Upper lobe of left lung (tissue), 6 donors: ENCODE data around the gene PRTFDC1. TPM values are rescaled to one million over a fixed set of nuclear protein-coding genes. Genes with fewer than 3 reads are reported as not detected.
A peak's percentile ranks its signal among the peaks of the same experiment; 100 is the strongest.

Source experiments
- ATAC-seq, 2 donors: fragments of 200-7000 bp; cut with Tn5 transposase; one replicate each; pipeline ENCODE4 v1.9.1; 2022; ENCODE audit warnings: mild to moderate bottlenecking in 2 of 2, moderate library complexity in 2 of 2; ENCODE audit not compliant: low FRiP score in 2 of 2
- DNase-seq, 2 donors: peaks; one replicate each; pipeline ENCODE4 v3.0.0-alpha.2; 2019 to 2020
- H3K27ac ChIP-seq, 4 donors: fragments of 200-600 bp; sonication (generic); one replicate each; pipeline ENCODE4 v1.5.1; 2016 to 2019
- H3K27me3 ChIP-seq, 4 donors: fragments of 200-600 bp; sonication (generic); one replicate each; pipeline ENCODE4 v1.5.1; 2017 to 2019
- H3K36me3 ChIP-seq, 4 donors: fragments of 200-600 bp; sonication (generic); one replicate each; pipeline ENCODE4 v1.5.1; 2016 to 2019
- H3K4me1 ChIP-seq, 4 donors: fragments of 200-600 bp; sonication (generic); one replicate each; pipeline ENCODE4 v1.5.1; 2018 to 2019
- H3K4me3 ChIP-seq, 4 donors: fragments of 200-600 bp; sonication (generic); one replicate each; pipeline ENCODE4 v1.5.1; 2017 to 2019; ENCODE audit warnings: mild to moderate bottlenecking in 2 of 4, moderate library complexity in 1 of 4
- H3K9me3 ChIP-seq, 4 donors: fragments of 200-600 bp; sonication (generic); one replicate each; pipeline ENCODE4 v1.5.1; 2018 to 2019
- CTCF ChIP-seq, 6 experiments: fragments of 450-650 bp in 4 of 6; fragments of 200-600 bp in 2 of 6; sonication (generic) in 2 of 6; IDR thresholded peaks; one replicate each; pipeline ENCODE4 v1.5.1; 2016 to 2019; ENCODE audit warnings: antibody characterized with exemption in 6 of 6
- EP300 ChIP-seq, 4 donors: sonication (generic); formaldehyde crosslinking; IDR thresholded peaks; one replicate each; pipeline ENCODE4 v1.5.1; 2017; ENCODE audit warnings: antibody characterized with exemption in 4 of 4, control low read depth in 2 of 4
- POLR2A ChIP-seq, 4 donors: fragments of 450-650 bp; IDR thresholded peaks; one replicate each; pipeline ENCODE4 v1.5.1; 2016 to 2017; ENCODE audit warnings: antibody characterized with exemption in 4 of 4, mild to moderate bottlenecking in 2 of 4
- POLR2AphosphoS5 ChIP-seq, 2 donors: sonication (generic); formaldehyde crosslinking; IDR thresholded peaks; one replicate each; pipeline ENCODE4 v1.5.1; 2017; ENCODE audit warnings: antibody characterized with exemption in 2 of 2
- WGBS, 2 donors: methylation state at CpG; one replicate each; pipeline ENCODE4 v1.1.5; 2017 to 2018; 5-methylcytosine and 5-hydroxymethylcytosine counted together
- total RNA-seq, 6 donors: library from RNA; depleted of rRNA in 4 of 6; stranded (reverse); fragments of >200 nt in 4 of 6; gene quantifications; one replicate each; pipeline versions ENCODE4 v1.1.0 to v1.2.1, GENCODE V29; 2016 to 2021
- donor health status: DM: no; HTN: no; CAD: no; lungs with moderate emphysema.
- donor health status: DM: no; HTN: yes; CAD: no; lungs with severe emphysema.

Gene PRTFDC1
- total RNA-seq, 6 donors from 2014 or later: 0.91 to 3.9 (median 2.3) TPM

- Histone ChIP-seq H3K27ac (no peak overlapping the region), H3K27me3 (no peaks in the 10 kb centered on the region), H3K4me1 (no peaks in the 10 kb centered on the region), H3K9me3 (no peaks in the 10 kb centered on the region), H3K4me3 (no peak overlapping the region), H3K36me3 (no peaks in the 10 kb centered on the region)
- ATAC-seq (no peak), DNase-seq (no peak)
- WGBS, 2 donors: 92 to 93% methylated on average over 4 of the region's 4 CpGs
- no peak for TF ChIP-seq POLR2AphosphoS5 (IDR thresholded peaks at IDR 0.05)
- no peak for TF ChIP-seq POLR2A (IDR thresholded peaks at IDR 0.05)
- no peak for TF ChIP-seq EP300 (IDR thresholded peaks at IDR 0.05)
- no peak for TF ChIP-seq CTCF (IDR thresholded peaks at IDR 0.05)
Measured at GRCh38 chr10:24983130-24983529, 30.7 kb upstream of the PRTFDC1 start.

GRCh38 chr10:24982319-24983112 is 30.1 kb upstream of the PRTFDC1 start:
- no peak overlapping the region for H3K27ac ChIP-seq
- ATAC-seq: no peak
- TF ChIP-seq EP300 (IDR thresholded peaks at IDR 0.05): no peak
- no peak for TF ChIP-seq POLR2AphosphoS5 (IDR thresholded peaks at IDR 0.05)

GRCh38 chr10:24981161-24981710 is 28.8 kb upstream of the PRTFDC1 start:
- no peak for ATAC-seq

More at GRCh38 chr10:24982319-24983112, 30.1 kb upstream of the PRTFDC1 start:
- 83 to 89% methylated on average over 1 of the region's 1 CpG for WGBS, 2 donors
- Histone ChIP-seq H3K36me3 (no peaks in the 10 kb centered on the region), H3K27me3 (no peaks in the 10 kb centered on the region), H3K9me3 (no peaks in the 10 kb centered on the region), H3K4me3 (no peak overlapping the region), H3K4me1 (no peaks in the 10 kb centered on the region)
- no peak for DNase-seq

GRCh38 chr10:24979685-24980084 is 27.3 kb upstream of the PRTFDC1 start:
- H3K4me1 ChIP-seq: no peaks in the 10 kb centered on the region
- no peaks in the 10 kb centered on the region for H3K27me3 ChIP-seq
- no peak overlapping the region for H3K4me3 ChIP-seq
- H3K27ac ChIP-seq: no peak overlapping the region
- no peaks in the 10 kb centered on the region for H3K36me3 ChIP-seq
- 91 to 93% methylated on average over 4 of the region's 4 CpGs for WGBS, 2 donors
- ATAC-seq (no peak), DNase-seq (peak in 1 of 2 donors; percentile 33)
- no peaks in the 10 kb centered on the region for H3K9me3 ChIP-seq
- TF ChIP-seq CTCF (IDR thresholded peaks at IDR 0.05) (no peak), EP300 (IDR thresholded peaks at IDR 0.05) (no peak), POLR2A (IDR thresholded peaks at IDR 0.05) (no peak), POLR2AphosphoS5 (IDR thresholded peaks at IDR 0.05) (no peak)

More at GRCh38 chr10:24981161-24981710, 28.8 kb upstream of the PRTFDC1 start:
- DNase-seq: no peak
- no peaks in the 10 kb centered on the region for H3K4me1 ChIP-seq
- no peaks in the 10 kb centered on the region for H3K36me3 ChIP-seq
- H3K9me3 ChIP-seq: no peaks in the 10 kb centered on the region
- H3K4me3 ChIP-seq: no peak overlapping the region
- TF ChIP-seq POLR2A (IDR thresholded peaks at IDR 0.05): no peak
- no peak for TF ChIP-seq CTCF (IDR thresholded peaks at IDR 0.05)
- no peak for TF ChIP-seq EP300 (IDR thresholded peaks at IDR 0.05)
- TF ChIP-seq POLR2AphosphoS5 (IDR thresholded peaks at IDR 0.05): no peak
- H3K27ac ChIP-seq: no peak overlapping the region
- no peaks in the 10 kb centered on the region for H3K27me3 ChIP-seq
- WGBS, 2 donors: 88 to 92% methylated on average over 5 of the region's 5 CpGs

- no peaks in the 10 kb centered on the region for H3K9me3 ChIP-seq
- DNase-seq (no peak), ATAC-seq (peak in 1 of 2 donors; percentile 90)
- H3K27ac ChIP-seq: no peak overlapping the region
- WGBS, 2 donors: 47 to 54% methylated on average over 2 of the region's 2 CpGs
- no peaks in the 10 kb centered on the region for H3K4me1 ChIP-seq
- no peaks in the 10 kb centered on the region for H3K36me3 ChIP-seq
- H3K4me3 ChIP-seq: no peak overlapping the region
- no peaks in the 10 kb centered on the region for H3K27me3 ChIP-seq
- no peak for TF ChIP-seq POLR2AphosphoS5 (IDR thresholded peaks at IDR 0.05)
- TF ChIP-seq EP300 (IDR thresholded peaks at IDR 0.05): no peak
- no peak for TF ChIP-seq CTCF (IDR thresholded peaks at IDR 0.05)
- TF ChIP-seq POLR2A (IDR thresholded peaks at IDR 0.05): no peak
Measured at GRCh38 chr10:24974976-24975375, 22.6 kb upstream of the PRTFDC1 start.
